Endothelial cell (in vitro differentiated cells): ENCODE data around the gene TSPYL1. TPM values are rescaled to one million over a fixed set of nuclear protein-coding genes. Genes with fewer than 3 reads are reported as not detected.

Experiments used
- DNase-seq: peaks from one replicate; pipeline ENCODE4 v3.0.0; 2021; ENCODE audit warnings: low spot score
- H3K27ac Mint-ChIP-seq: one replicate; pipeline ENCODE4 v1.8.0; 2021; ENCODE audit warnings: mixed read lengths, inconsistent platforms; ENCODE audit not compliant: unreplicated experiment
- H3K27me3 Mint-ChIP-seq: one replicate; pipeline ENCODE4 v1.8.0; 2021; ENCODE audit warnings: mild to moderate bottlenecking, moderate library complexity, mixed read lengths, inconsistent platforms; ENCODE audit not compliant: unreplicated experiment
- H3K36me3 Mint-ChIP-seq: one replicate; pipeline ENCODE4 v1.8.0; 2021; ENCODE audit warnings: mild to moderate bottlenecking, low read depth, mixed read lengths, inconsistent platforms; ENCODE audit not compliant: unreplicated experiment
- H3K4me1 Mint-ChIP-seq: one replicate; pipeline ENCODE4 v1.8.0; 2021; ENCODE audit warnings: mild to moderate bottlenecking, mixed read lengths, inconsistent platforms; ENCODE audit not compliant: unreplicated experiment
- H3K4me3 Mint-ChIP-seq: one replicate; pipeline ENCODE4 v1.8.0; 2021; ENCODE audit warnings: mild to moderate bottlenecking, mixed read lengths, inconsistent platforms; ENCODE audit not compliant: unreplicated experiment
- H3K9me3 Mint-ChIP-seq: one replicate; pipeline ENCODE4 v1.8.0; 2021; ENCODE audit warnings: mixed read lengths, inconsistent platforms; ENCODE audit not compliant: unreplicated experiment
- total RNA-seq: library from RNA; stranded (reverse); fragmentation: NEBNext Ultra II Directional; extraction: Animal tissue kit (Norgen Biotek cat#: 25700); gene quantifications from one replicate; pipeline ENCODE4 v1.2.1, GENCODE V29; 2021; ENCODE audit not compliant: unreplicated experiment
- TF ChIP-seq, protein P1 (sequence below): fragments of 200-600 bp; sonication (generic); IDR thresholded peaks from one replicate; pipeline ENCODE4 v1.5.0; 2021; ENCODE audit warnings: antibody characterized with exemption; ENCODE audit not compliant: unreplicated experiment

TSPYL1 gene
- total RNA-seq, 1 donor from 2014 or later = 76.4 TPM

DNA sequence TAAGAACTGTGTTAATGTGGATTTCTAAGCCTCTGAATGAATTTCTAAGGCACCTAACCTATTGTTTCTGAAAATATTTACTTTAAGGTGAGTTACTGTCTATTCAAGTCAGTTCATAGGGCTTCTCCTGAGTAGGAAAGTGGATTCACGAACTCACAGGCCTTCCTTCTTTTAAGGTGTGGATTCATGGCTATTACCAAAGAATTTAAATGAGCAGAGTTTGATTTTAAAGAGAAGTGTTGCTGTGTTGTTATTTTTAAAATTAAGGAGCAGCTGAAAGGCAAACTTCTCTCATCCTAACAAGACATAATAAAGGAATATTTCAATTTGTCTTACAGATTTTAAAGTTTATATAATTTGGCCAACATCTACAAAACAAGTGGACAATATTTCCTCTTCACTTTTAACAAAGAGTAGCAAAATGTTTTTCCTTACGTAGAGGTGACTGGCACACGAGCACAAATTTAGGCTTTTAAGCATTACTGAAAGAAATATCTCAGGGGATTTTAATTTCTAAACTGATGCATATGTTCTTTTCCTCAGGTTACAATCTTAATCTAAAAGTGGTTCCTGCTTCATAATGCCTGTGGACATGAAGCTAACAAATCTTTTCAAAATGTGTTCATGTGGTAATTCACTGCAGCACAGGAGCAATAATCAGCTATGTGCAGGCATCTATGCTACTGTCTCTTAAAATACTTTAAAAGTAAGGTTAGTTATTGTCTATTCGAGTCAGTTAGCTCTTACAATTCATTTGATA lies 25.3 kb downstream of the TSPYL1 start:
- no peak overlapping the region for H3K4me3 Mint-ChIP-seq

DNA sequence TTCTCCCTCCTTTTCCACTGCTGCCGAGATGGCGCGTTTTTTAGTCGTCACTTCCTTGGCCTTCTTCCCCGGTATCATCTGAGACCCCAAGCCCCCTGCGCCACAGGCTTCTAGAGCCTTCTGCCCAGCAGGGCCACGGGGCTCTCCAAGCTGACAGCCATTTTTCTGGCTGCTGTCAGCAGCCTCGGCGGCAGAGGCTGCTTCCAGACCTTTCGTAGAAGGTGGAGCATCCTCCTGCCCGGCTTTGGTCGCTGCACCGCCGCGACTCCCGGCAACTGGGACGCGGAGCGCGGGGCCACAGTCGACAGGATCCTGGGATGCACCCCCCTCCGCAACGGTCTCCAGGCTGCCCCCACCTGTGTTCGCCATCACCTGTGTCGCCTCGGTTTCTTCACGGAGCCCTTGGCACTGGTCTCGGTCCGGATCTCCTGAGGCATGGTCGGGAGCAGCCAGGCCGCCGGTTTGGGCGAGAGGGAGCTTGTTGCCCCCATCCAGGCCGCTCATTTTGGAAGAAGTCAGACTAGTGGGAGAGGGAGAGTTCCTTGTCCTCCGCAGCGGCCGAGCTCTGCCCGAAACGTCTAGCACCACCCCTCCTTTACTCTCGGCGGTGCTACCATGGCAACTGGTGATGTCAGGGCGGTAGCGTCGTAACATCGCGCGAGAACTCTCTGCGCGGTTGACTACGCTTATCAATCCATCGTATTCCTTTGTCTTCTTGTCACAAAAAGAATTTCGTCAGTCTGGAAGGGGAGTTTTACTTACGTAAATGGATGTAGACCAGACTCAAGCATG lies 26.0 kb downstream of the TSPYL1 start, which contains the start of gene TSPYL4:
Gene TSPYL4, minus strand, starts transcription at position 571 of the 792 bp plus-strand sequence. Its CDS starts 67 bp downstream, at position 504.
- Mint-ChIP-seq H3K27me3 (peaks cover 5% of the 10 kb centered on the region), H3K4me1 (peaks cover 24% of the 10 kb centered on the region), H3K4me3 (no peak within 1 kb of the TSS), H3K9me3 (no peaks in the 10 kb centered on the region), H3K36me3 (peaks cover 3% of the 10 kb centered on the region), H3K27ac (no peak within 1 kb of the TSS)
- TF ChIP-seq, protein P1, sequence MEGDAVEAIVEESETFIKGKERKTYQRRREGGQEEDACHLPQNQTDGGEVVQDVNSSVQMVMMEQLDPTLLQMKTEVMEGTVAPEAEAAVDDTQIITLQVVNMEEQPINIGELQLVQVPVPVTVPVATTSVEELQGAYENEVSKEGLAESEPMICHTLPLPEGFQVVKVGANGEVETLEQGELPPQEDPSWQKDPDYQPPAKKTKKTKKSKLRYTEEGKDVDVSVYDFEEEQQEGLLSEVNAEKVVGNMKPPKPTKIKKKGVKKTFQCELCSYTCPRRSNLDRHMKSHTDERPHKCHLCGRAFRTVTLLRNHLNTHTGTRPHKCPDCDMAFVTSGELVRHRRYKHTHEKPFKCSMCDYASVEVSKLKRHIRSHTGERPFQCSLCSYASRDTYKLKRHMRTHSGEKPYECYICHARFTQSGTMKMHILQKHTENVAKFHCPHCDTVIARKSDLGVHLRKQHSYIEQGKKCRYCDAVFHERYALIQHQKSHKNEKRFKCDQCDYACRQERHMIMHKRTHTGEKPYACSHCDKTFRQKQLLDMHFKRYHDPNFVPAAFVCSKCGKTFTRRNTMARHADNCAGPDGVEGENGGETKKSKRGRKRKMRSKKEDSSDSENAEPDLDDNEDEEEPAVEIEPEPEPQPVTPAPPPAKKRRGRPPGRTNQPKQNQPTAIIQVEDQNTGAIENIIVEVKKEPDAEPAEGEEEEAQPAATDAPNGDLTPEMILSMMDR = no peak
- peak; percentile 88 for DNase-seq

More for the DNA sequence above, 25.3 kb downstream of the TSPYL1 start:
- TF ChIP-seq, protein P1 = no peak
- Mint-ChIP-seq H3K27ac (no peak overlapping the region), H3K4me1 (peaks cover 24% of the 10 kb centered on the region), H3K27me3 (peaks cover 5% of the 10 kb centered on the region), H3K36me3 (peaks cover 3% of the 10 kb centered on the region), H3K9me3 (no peaks in the 10 kb centered on the region)
- DNase-seq = no peak

DNA sequence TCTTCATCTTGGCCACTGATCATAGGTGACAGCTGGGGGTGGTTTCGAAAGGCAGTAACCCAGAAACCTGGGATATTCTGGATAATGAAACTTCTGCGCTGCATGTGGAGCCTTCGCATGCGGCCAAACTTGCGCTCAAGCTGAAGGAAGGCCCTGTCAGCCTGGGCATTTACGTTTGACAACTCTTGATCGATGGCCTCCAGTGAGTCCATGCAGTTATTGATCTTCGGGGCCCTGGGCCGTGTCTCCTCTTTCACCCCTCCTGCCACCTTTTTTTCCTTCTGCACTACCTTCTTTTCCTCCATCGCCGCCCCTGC lies 26.6 kb downstream of the TSPYL1 start:
- H3K27me3 Mint-ChIP-seq = peaks cover 5% of the 10 kb centered on the region
- peaks cover 3% of the 10 kb centered on the region for H3K36me3 Mint-ChIP-seq
- DNase-seq = no peak
- no peak overlapping the region for H3K27ac Mint-ChIP-seq
- TF ChIP-seq, protein P1 = no peak
- peaks cover 24% of the 10 kb centered on the region for H3K4me1 Mint-ChIP-seq
- H3K9me3 Mint-ChIP-seq = no peaks in the 10 kb centered on the region
- H3K4me3 Mint-ChIP-seq = no peak overlapping the region

DNA sequence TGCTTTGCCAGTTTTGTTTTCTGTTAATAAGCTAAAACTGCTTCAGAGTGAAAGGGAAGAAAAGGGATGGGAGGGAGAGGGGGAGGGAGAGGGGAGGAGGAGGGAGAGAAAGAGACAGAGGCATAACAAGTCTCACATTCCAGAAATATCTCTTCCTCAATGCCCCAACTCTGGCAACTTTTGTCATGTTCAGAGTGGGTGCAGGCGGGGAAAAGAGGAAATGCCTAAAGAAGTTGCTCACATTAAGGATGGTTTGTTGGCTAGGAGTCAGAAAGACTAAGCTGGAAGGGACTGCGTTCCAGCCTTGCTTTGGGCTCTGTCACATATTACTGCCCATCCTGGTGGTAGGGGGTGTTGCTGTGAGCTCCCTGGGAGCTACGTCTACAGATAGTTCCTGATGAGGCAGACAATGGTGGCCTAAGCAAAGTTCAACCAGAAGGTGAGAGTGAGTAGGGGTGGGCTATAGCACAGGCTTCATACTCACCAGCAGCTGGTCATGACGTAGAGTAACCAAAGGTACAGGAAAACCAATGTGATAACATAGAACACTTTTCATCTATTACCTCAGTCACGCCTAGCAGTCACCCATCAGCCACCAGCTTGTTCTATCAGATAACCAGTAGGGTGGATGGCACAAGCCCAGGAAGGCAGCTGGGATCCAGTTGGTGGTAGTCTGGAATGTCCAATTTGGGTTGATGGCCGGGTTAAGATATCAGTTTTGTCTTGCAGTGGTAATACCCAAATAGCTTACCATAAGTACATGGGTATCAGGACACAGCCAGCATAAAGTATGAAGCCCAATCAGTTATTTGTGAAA lies 28.0 kb downstream of the TSPYL1 start:
- peaks cover 5% of the 10 kb centered on the region for H3K27me3 Mint-ChIP-seq
- DNase-seq = no peak
- peak overlapping the region; percentile 11 for H3K27ac Mint-ChIP-seq
- H3K36me3 Mint-ChIP-seq = peaks cover 3% of the 10 kb centered on the region
- no peaks in the 10 kb centered on the region for H3K9me3 Mint-ChIP-seq
- H3K4me1 Mint-ChIP-seq = peaks cover 22% of the 10 kb centered on the region
- H3K4me3 Mint-ChIP-seq = no peak overlapping the region
- TF ChIP-seq, protein P1 = no peak
